Midbrain (tissue), 1 donor: Measurements from ENCODE around the gene STX8.
"Not testable (repeated sequence)": the region's sequence is repeated elsewhere in the genome, so short reads cannot be mapped to it uniquely, and the experiment has no call there.

Experiments
- DNase-seq: peaks from one replicate; lab custom pipeline; 2025; lab: John Stamatoyannopoulos, UW

The STX8 gene

GRCh38 chr17:9554715-9555114, 20.9 kb downstream of the STX8 start:
- DNase-seq, result not testable (repeated sequence)

- no peak for DNase-seq
These were observed 22.0 kb downstream of the STX8 start for GRCh38 chr17:9553596-9553995.

- DNase-seq, result no peak
These were observed 22.4 kb downstream of the STX8 start for GRCh38 chr17:9553181-9553580.

GRCh38 chr17:9549215-9549614, 26.4 kb downstream of the STX8 start:
- DNase-seq, result no peak

- DNase-seq, result no peak
These were observed 31.4 kb downstream of the STX8 start for GRCh38 chr17:9544221-9544620.

- no peak for DNase-seq
These were observed 33.9 kb downstream of the STX8 start for GRCh38 chr17:9541718-9542117.

- DNase-seq, result no peak
These were observed 37.0 kb downstream of the STX8 start for GRCh38 chr17:9538626-9539025.

- no peak for DNase-seq
These were observed 38.3 kb downstream of the STX8 start for GRCh38 chr17:9537177-9537776.

GRCh38 chr17:9536061-9536460, 39.6 kb downstream of the STX8 start:
- DNase-seq, result no peak

GRCh38 chr17:9533441-9533840, 42.2 kb downstream of the STX8 start:
- no peak for DNase-seq

GRCh38 chr17:9532715-9533114, 42.9 kb downstream of the STX8 start:
- no peak for DNase-seq

- DNase-seq, result no peak
These were observed 44.6 kb downstream of the STX8 start for GRCh38 chr17:9531034-9531433.

- no peak for DNase-seq
These were observed 46.5 kb downstream of the STX8 start for GRCh38 chr17:9529033-9529700.

- DNase-seq, result no peak
These were observed 47.8 kb downstream of the STX8 start for GRCh38 chr17:9527788-9528187.

- peak; percentile 56 for DNase-seq
These were observed 53.5 kb downstream of the STX8 start for GRCh38 chr17:9522074-9522473.

GRCh38 chr17:9521062-9521461, 54.6 kb downstream of the STX8 start:
- no peak for DNase-seq

GRCh38 chr17:9520649-9521048, 55.0 kb downstream of the STX8 start:
- DNase-seq, result no peak

- no peak for DNase-seq
These were observed 55.9 kb downstream of the STX8 start for GRCh38 chr17:9519583-9520272.

- no peak for DNase-seq
These were observed 58.2 kb downstream of the STX8 start for GRCh38 chr17:9517396-9517795.

- DNase-seq, result no peak
These were observed 62.4 kb downstream of the STX8 start for GRCh38 chr17:9513266-9513665.

- DNase-seq, result no peak
These were observed 63.1 kb downstream of the STX8 start for GRCh38 chr17:9512323-9513168.

GRCh38 chr17:9509236-9509816, 66.3 kb downstream of the STX8 start:
- DNase-seq, result no peak
